ENCODE results near the gene YDJC. TPM values are rescaled to one million over a fixed set of nuclear protein-coding genes. Genes with fewer than 3 reads are reported as not detected.

Gene YDJC
- total and polyA plus RNA-seq, 8 donors: 8.1 to 75.3 (median 38.1) TPM

DNA sequence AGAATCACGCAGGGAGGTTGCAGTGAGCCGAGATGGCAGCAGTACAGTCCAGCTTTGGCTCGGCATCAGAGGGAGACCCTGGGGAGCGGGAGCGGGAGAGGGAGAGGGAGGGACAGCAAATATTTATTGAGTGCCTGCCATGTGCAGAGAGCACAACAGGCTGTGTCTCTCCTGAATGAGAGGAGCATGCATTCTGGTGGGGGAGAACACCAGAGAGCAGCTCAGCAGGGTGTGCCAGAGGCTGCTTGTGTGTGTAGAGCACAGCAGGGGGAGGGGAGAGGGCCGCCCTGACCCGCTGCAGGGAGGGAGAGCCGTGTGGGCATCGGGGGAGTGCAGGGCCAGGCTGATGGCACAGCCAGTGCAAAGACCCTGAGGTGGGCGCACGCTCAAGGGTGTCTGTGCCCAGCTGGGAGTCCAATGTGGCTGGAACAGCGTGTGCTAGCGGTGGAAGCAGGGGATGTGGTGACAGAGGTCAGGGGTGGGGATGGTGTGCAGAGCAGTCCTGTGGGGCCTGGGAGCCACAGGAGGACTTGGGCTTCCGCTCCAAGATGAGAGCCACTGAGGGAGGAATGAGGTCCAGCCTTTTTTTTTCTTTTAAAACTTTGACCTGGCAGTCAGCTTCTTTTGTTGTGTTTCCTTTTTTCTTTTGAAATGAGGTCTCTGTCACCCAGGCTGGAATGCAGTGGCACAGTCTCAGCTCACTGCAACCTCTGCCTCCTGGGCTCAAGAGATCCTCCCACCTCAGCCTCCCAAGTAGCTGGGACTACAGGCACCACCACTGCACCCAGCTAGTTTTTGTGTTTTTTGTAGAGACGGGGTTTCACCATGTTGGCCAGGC is 48.0 kb upstream of the YDJC start:
- DNase-seq: no peak
- Histone ChIP-seq H3K9me3 (no peaks in the 10 kb centered on the region), H3K27ac (no peak overlapping the region), H3K4me1 (no peaks in the 10 kb centered on the region), H3K36me3 (peaks cover 31 to 90% (median 78%) of the 10 kb centered on the region in 4 donors), H3K4me3 (no peak overlapping the region), H3K27me3 (no peaks in the 10 kb centered on the region)
- intact Hi-C loops (cut with DNase I; ENCODE audit: low total_unique reads): no loop called here
- TF ChIP-seq, protein P1, sequence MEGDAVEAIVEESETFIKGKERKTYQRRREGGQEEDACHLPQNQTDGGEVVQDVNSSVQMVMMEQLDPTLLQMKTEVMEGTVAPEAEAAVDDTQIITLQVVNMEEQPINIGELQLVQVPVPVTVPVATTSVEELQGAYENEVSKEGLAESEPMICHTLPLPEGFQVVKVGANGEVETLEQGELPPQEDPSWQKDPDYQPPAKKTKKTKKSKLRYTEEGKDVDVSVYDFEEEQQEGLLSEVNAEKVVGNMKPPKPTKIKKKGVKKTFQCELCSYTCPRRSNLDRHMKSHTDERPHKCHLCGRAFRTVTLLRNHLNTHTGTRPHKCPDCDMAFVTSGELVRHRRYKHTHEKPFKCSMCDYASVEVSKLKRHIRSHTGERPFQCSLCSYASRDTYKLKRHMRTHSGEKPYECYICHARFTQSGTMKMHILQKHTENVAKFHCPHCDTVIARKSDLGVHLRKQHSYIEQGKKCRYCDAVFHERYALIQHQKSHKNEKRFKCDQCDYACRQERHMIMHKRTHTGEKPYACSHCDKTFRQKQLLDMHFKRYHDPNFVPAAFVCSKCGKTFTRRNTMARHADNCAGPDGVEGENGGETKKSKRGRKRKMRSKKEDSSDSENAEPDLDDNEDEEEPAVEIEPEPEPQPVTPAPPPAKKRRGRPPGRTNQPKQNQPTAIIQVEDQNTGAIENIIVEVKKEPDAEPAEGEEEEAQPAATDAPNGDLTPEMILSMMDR (IDR thresholded peaks at IDR 0.05): no peak
- TF ChIP-seq EP300 (IDR thresholded peaks at IDR 0.05): no peak
- no peak for TF ChIP-seq POLR2AphosphoS5 (IDR thresholded peaks at IDR 0.05)
- no peak for TF ChIP-seq POLR2A (IDR thresholded peaks at IDR 0.05)
- 87 to 94% (median 91%) methylated on average over 12 to 15 of the region's 15 CpGs for WGBS, 5 donors

DNA sequence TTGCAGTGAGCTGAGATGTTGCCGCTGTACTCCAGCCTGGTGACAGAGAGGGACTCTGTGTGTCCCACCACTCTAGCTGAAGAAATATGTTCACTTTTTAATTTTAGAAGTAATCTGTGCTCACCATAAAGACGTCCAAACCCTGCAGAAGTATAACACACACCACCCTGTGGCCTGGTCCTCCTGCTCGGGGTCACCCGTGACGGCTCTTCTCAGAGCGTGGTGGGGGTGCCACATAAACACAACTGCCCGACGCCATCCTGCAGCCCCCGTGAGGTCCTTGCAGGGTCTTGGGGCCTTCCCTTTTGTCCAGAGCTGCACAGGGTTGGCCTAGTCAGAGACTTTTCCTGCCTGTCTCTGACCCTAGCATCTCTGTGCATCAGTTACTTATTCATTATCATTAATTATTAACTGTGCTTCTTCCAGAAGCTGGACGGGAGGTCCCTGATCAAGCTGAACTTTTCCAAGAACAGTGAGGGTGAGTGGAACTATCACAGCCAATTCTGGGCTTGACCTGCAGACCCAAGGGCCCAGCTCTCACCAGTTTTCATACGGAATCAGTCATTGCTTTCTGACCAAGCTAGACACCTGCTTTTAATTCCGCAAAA is 44.9 kb upstream of the YDJC start:
- no peaks in the 10 kb centered on the region for H3K27me3 ChIP-seq
- intact Hi-C loops (cut with DNase I; ENCODE audit: low total_unique reads): no loop called here
- no peak overlapping the region for H3K4me3 ChIP-seq
- 93 to 97% (median 94%) methylated on average over 12 of the region's 12 CpGs for WGBS, 5 donors
- no peaks in the 10 kb centered on the region for H3K4me1 ChIP-seq
- no peak overlapping the region for H3K27ac ChIP-seq
- TF ChIP-seq POLR2AphosphoS5 (IDR thresholded peaks at IDR 0.05): no peak
- no peaks in the 10 kb centered on the region for H3K9me3 ChIP-seq
- no peak for DNase-seq
- peaks cover 48 to 95% (median 84%) of the 10 kb centered on the region in 4 donors for H3K36me3 ChIP-seq

DNA sequence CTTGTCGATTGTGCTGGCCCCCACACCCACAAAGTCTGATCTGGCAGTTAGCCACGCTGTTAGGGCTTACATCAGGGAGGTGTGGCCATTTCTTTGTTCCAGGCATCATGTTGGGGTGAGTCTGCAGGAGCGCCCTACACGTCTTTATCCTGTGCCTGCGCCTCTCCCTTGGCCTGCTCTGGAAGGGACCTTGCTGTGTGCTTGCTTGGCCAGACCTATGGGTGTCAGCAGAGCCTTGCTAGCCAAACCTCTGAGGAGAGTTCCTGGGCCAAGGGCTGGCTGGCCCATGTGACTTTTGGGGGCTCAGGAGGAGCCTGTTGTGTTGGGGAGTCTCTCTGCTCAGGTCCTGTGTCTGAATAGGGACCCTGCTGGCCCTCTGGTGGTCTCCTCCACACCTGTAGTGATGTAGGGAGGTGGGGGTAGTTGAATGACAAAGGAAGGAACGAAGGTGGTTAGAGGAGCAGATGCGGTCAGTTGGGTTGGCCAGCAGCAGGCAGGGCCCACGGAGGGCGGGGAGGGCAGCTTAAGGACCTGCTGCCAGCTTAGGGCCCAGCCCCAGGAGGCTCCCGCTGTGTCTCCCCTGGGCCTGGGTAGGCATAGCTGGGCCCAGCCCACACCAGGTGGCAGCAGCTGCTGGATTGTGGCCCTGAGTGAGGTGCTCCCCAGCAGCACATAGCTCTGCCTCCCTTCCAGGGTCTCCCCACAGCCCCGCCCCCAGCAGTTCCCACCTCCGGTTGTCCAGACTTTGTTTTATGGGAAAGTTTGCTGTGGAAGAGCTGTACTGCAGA is 43.9 kb upstream of the YDJC start:
- Histone ChIP-seq H3K9me3 (no peaks in the 10 kb centered on the region), H3K36me3 (peaks cover 50 to 95% (median 89%) of the 10 kb centered on the region in 4 donors), H3K27ac (no peak overlapping the region), H3K27me3 (no peaks in the 10 kb centered on the region), H3K4me1 (peaks cover 0 to 10% (median 8%) of the 10 kb centered on the region in 4 donors), H3K4me3 (no peak overlapping the region)
- 86 to 93% (median 91%) methylated on average over 10 to 12 of the region's 12 CpGs for WGBS, 5 donors
- peak in 1 of 2 donors; percentile 2 for DNase-seq
- TF ChIP-seq POLR2A (IDR thresholded peaks at IDR 0.05) (no peak), EP300 (IDR thresholded peaks at IDR 0.05) (no peak), POLR2AphosphoS5 (IDR thresholded peaks at IDR 0.05) (no peak)
- TF ChIP-seq, protein P1 (IDR thresholded peaks at IDR 0.05): no peak
- intact Hi-C loops (cut with DNase I; ENCODE audit: low total_unique reads): no loop called here

DNA sequence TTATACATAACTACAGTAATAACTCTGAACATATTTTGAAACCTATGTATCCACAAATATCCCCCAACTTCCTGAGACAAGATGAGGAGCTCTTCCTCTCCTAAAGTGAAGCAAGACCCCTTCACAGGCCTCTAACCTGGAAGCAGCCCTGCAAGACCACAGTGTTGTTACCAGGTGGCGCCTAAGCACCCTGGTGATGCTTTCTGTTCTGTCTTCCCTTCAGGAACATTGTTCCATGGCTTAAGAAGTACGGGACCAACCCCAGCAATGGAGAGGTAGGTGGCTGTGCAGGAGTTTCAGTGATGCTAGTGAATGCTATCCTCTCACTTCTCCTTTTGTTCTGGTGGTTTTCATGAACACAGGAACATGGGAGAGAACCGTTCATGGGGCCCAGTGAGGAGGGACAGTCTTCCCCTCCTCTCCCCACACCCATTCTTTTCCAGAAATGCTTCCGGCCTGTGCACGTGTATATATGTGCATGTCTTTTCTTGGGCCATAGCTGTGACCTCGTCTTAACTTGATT is 42.3 kb upstream of the YDJC start:
- no peak overlapping the region for H3K27ac ChIP-seq
- DNase-seq: no peak
- 81 to 90% (median 86%) methylated on average over 6 of the region's 6 CpGs for WGBS, 5 donors
- intact Hi-C loops (cut with DNase I; ENCODE audit: low total_unique reads): no loop called here
- no peak for TF ChIP-seq EP300 (IDR thresholded peaks at IDR 0.05)
- TF ChIP-seq POLR2AphosphoS5 (IDR thresholded peaks at IDR 0.05): no peak
- no peak for TF ChIP-seq POLR2A (IDR thresholded peaks at IDR 0.05)
- TF ChIP-seq, protein P1 (IDR thresholded peaks at IDR 0.05): no peak
- H3K4me3 ChIP-seq: no peak overlapping the region
- peaks cover 50 to 80% (median 78%) of the 10 kb centered on the region in 4 donors for H3K36me3 ChIP-seq
- H3K27me3 ChIP-seq: no peaks in the 10 kb centered on the region
- H3K4me1 ChIP-seq: peaks cover 0 to 20% (median 15%) of the 10 kb centered on the region in 4 donors
- H3K9me3 ChIP-seq: no peaks in the 10 kb centered on the region
